ENCODE results near the gene MYMX.
A peak's percentile ranks its signal among the peaks of the same experiment; 100 is the strongest.

MYMX gene

GRCh38 chr6:44177691-44178423, 38.9 kb upstream of the MYMX start:
- peaks cover 5% of the 10 kb centered on the region for H3K9me3 ChIP-seq (ENCODE audit: insufficient read depth, low read depth, low read length)
- peak overlapping the region; percentile 61 for H2AK5ac ChIP-seq (ENCODE audit: low read length)
- peak overlapping the region; percentile 95 for H3K27ac ChIP-seq (ENCODE audit: low read depth, low read length)
- peaks cover 20 to 30% of the 10 kb centered on the region in 2 experiments for H3K4me1 ChIP-seq (ENCODE audit: control insufficient read depth in 1 of 2, insufficient read depth in 2 of 2, low read length in 2 of 2)
- peak overlapping the region; percentile 40 for H4K8ac ChIP-seq (ENCODE audit: low read depth, low read length)
- peaks cover 31% of the 10 kb centered on the region for H3K79me1 ChIP-seq (ENCODE audit: low read length)
- peak overlapping the region; percentile 60 for H4K91ac ChIP-seq (ENCODE audit: low read depth, low read length)
- no peak overlapping the region for H3K4ac ChIP-seq (ENCODE audit: low read depth, low read length)
- peak overlapping the region; percentile 65 for H3K14ac ChIP-seq (ENCODE audit: low read length)
- no CpG with 5 or more reads among the region's 13 CpGs for WGBS (ENCODE audit: extremely low coverage, insufficient coverage, insufficient read length)
- peak overlapping the region; percentile 87 for H2BK5ac ChIP-seq (ENCODE audit: low read depth, low read length, poor library complexity)
- no peak overlapping the region for H3K23ac ChIP-seq (ENCODE audit: low read length)
- peak overlapping the region; percentile 24 for H2BK120ac ChIP-seq (ENCODE audit: insufficient read depth, low read length, poor library complexity)
- no peak overlapping the region for H3K9ac ChIP-seq (ENCODE audit: low read length)
- H4K12ac ChIP-seq (ENCODE audit: low read depth, low read length): no peak overlapping the region
- H3K4me2 ChIP-seq (ENCODE audit: low read length): no peak overlapping the region
- no peaks in the 10 kb centered on the region for H3K27me3 ChIP-seq (ENCODE audit: insufficient read depth, low read length)
- H3K79me2 ChIP-seq (ENCODE audit: control insufficient read depth, insufficient read depth, low read length, poor library complexity): no peaks in the 10 kb centered on the region
- peak overlapping the region; percentile 55 for H2BK12ac ChIP-seq (ENCODE audit: low read length)
- no peaks in the 10 kb centered on the region for H3K36me3 ChIP-seq (ENCODE audit: control insufficient read depth in 1 of 2, insufficient read depth in 2 of 2, low read length in 2 of 2)
- H3K18ac ChIP-seq (ENCODE audit: low read length): peak overlapping the region; percentile 35
- no peak overlapping the region for H3K4me3 ChIP-seq (ENCODE audit: low read depth, low read length)
- H2AFZ ChIP-seq (ENCODE audit: insufficient read depth, low read length, poor library complexity): peak overlapping the region; percentile 28
- DNase-seq: peak; percentile 99 to 100

- Histone ChIP-seq H3K27me3 (ENCODE audit: insufficient read depth, low read length) (no peaks in the 10 kb centered on the region), H2AFZ (ENCODE audit: insufficient read depth, low read length, poor library complexity) (no peak overlapping the region), H3K79me1 (ENCODE audit: low read length) (peaks cover 31% of the 10 kb centered on the region), H3K4ac (ENCODE audit: low read depth, low read length) (no peak overlapping the region), H3K18ac (ENCODE audit: low read length) (no peak overlapping the region), H2AK5ac (ENCODE audit: low read length) (no peak overlapping the region), H3K4me2 (ENCODE audit: low read length) (no peak overlapping the region), H3K14ac (ENCODE audit: low read length) (peak overlapping the region; percentile 47), H4K12ac (ENCODE audit: low read depth, low read length) (no peak overlapping the region), H3K23ac (ENCODE audit: low read length) (no peak overlapping the region), H3K36me3 (ENCODE audit: control insufficient read depth in 1 of 2, insufficient read depth in 2 of 2, low read length in 2 of 2) (no peaks in the 10 kb centered on the region), H2BK5ac (ENCODE audit: low read depth, low read length, poor library complexity) (peak overlapping the region; percentile 37), H3K4me1 (ENCODE audit: control insufficient read depth in 1 of 2, insufficient read depth in 2 of 2, low read length in 2 of 2) (peaks cover 24 to 36% of the 10 kb centered on the region in 2 experiments), H2BK120ac (ENCODE audit: insufficient read depth, low read length, poor library complexity) (peak overlapping the region; percentile 67), H3K9me3 (ENCODE audit: insufficient read depth, low read depth, low read length) (peaks cover 5% of the 10 kb centered on the region), H4K8ac (ENCODE audit: low read depth, low read length) (peak overlapping the region; percentile 54), H3K79me2 (ENCODE audit: control insufficient read depth, insufficient read depth, low read length, poor library complexity) (no peaks in the 10 kb centered on the region), H3K9ac (ENCODE audit: low read length) (no peak overlapping the region), H3K4me3 (ENCODE audit: low read depth, low read length) (no peak overlapping the region), H2BK12ac (ENCODE audit: low read length) (peak overlapping the region; percentile 55), H3K27ac (ENCODE audit: low read depth, low read length) (peak overlapping the region; percentile 81), H4K91ac (ENCODE audit: low read depth, low read length) (peak overlapping the region; percentile 63)
- WGBS (ENCODE audit: extremely low coverage, insufficient coverage, insufficient read length): no CpG with 5 or more reads among the region's 9 CpGs
- DNase-seq: no peak
Measured at GRCh38 chr6:44178424-44179071, 38.2 kb upstream of the MYMX start.

GRCh38 chr6:44179072-44179536, 37.6 kb upstream of the MYMX start:
- peak overlapping the region; percentile 61 for H2BK12ac ChIP-seq (ENCODE audit: low read length)
- H2AK5ac ChIP-seq (ENCODE audit: low read length): peak overlapping the region; percentile 11
- H3K4ac ChIP-seq (ENCODE audit: low read depth, low read length): no peak overlapping the region
- H3K79me2 ChIP-seq (ENCODE audit: control insufficient read depth, insufficient read depth, low read length, poor library complexity): no peaks in the 10 kb centered on the region
- no peak overlapping the region for H4K12ac ChIP-seq (ENCODE audit: low read depth, low read length)
- H3K79me1 ChIP-seq (ENCODE audit: low read length): peaks cover 34% of the 10 kb centered on the region
- H3K9me3 ChIP-seq (ENCODE audit: insufficient read depth, low read depth, low read length): peaks cover 5% of the 10 kb centered on the region
- peaks cover 27 to 39% of the 10 kb centered on the region in 2 experiments for H3K4me1 ChIP-seq (ENCODE audit: control insufficient read depth in 1 of 2, insufficient read depth in 2 of 2, low read length in 2 of 2)
- no peak overlapping the region for H3K4me2 ChIP-seq (ENCODE audit: low read length)
- peak overlapping the region; percentile 5 for H3K14ac ChIP-seq (ENCODE audit: low read length)
- peak overlapping the region; percentile 81 for H3K27ac ChIP-seq (ENCODE audit: low read depth, low read length)
- H2BK120ac ChIP-seq (ENCODE audit: insufficient read depth, low read length, poor library complexity): peak overlapping the region; percentile 67
- H3K27me3 ChIP-seq (ENCODE audit: insufficient read depth, low read length): no peaks in the 10 kb centered on the region
- H3K9ac ChIP-seq (ENCODE audit: low read length): no peak overlapping the region
- H3K23ac ChIP-seq (ENCODE audit: low read length): no peak overlapping the region
- WGBS (ENCODE audit: extremely low coverage, insufficient coverage, insufficient read length): no CpG with 5 or more reads among the region's 4 CpGs
- no peak overlapping the region for H2AFZ ChIP-seq (ENCODE audit: insufficient read depth, low read length, poor library complexity)
- H3K4me3 ChIP-seq (ENCODE audit: low read depth, low read length): no peak overlapping the region
- DNase-seq: peak; percentile 54 to 77
- H3K36me3 ChIP-seq (ENCODE audit: control insufficient read depth in 1 of 2, insufficient read depth in 2 of 2, low read length in 2 of 2): no peaks in the 10 kb centered on the region
- peak overlapping the region; percentile 37 for H2BK5ac ChIP-seq (ENCODE audit: low read depth, low read length, poor library complexity)
- H4K91ac ChIP-seq (ENCODE audit: low read depth, low read length): peak overlapping the region; percentile 65
- H4K8ac ChIP-seq (ENCODE audit: low read depth, low read length): no peak overlapping the region
- no peak overlapping the region for H3K18ac ChIP-seq (ENCODE audit: low read length)

GRCh38 chr6:44179648-44180047, 37.1 kb upstream of the MYMX start:
- peak overlapping the region; percentile 5 for H3K14ac ChIP-seq (ENCODE audit: low read length)
- H3K23ac ChIP-seq (ENCODE audit: low read length): no peak overlapping the region
- H3K4ac ChIP-seq (ENCODE audit: low read depth, low read length): no peak overlapping the region
- no peak overlapping the region for H4K8ac ChIP-seq (ENCODE audit: low read depth, low read length)
- H3K9ac ChIP-seq (ENCODE audit: low read length): no peak overlapping the region
- DNase-seq: no peak
- H3K27ac ChIP-seq (ENCODE audit: low read depth, low read length): peak overlapping the region; percentile 7
- H2BK5ac ChIP-seq (ENCODE audit: low read depth, low read length, poor library complexity): peak overlapping the region; percentile 45
- peak overlapping the region; percentile 61 for H2BK12ac ChIP-seq (ENCODE audit: low read length)
- H4K12ac ChIP-seq (ENCODE audit: low read depth, low read length): no peak overlapping the region
- no CpG with 5 or more reads among the region's 7 CpGs for WGBS (ENCODE audit: extremely low coverage, insufficient coverage, insufficient read length)
- no peaks in the 10 kb centered on the region for H3K27me3 ChIP-seq (ENCODE audit: insufficient read depth, low read length)
- no peak overlapping the region for H3K4me3 ChIP-seq (ENCODE audit: low read depth, low read length)
- no peaks in the 10 kb centered on the region for H3K36me3 ChIP-seq (ENCODE audit: control insufficient read depth in 1 of 2, insufficient read depth in 2 of 2, low read length in 2 of 2)
- peak overlapping the region; percentile 65 for H4K91ac ChIP-seq (ENCODE audit: low read depth, low read length)
- peaks cover 34% of the 10 kb centered on the region for H3K79me1 ChIP-seq (ENCODE audit: low read length)
- H3K9me3 ChIP-seq (ENCODE audit: insufficient read depth, low read depth, low read length): peaks cover 5% of the 10 kb centered on the region
- no peak overlapping the region for H2AFZ ChIP-seq (ENCODE audit: insufficient read depth, low read length, poor library complexity)
- H3K18ac ChIP-seq (ENCODE audit: low read length): peak overlapping the region; percentile 12
- peak overlapping the region; percentile 45 for H2AK5ac ChIP-seq (ENCODE audit: low read length)
- H2BK120ac ChIP-seq (ENCODE audit: insufficient read depth, low read length, poor library complexity): peak overlapping the region; percentile 21
- no peaks in the 10 kb centered on the region for H3K79me2 ChIP-seq (ENCODE audit: control insufficient read depth, insufficient read depth, low read length, poor library complexity)
- H3K4me1 ChIP-seq (ENCODE audit: control insufficient read depth in 1 of 2, insufficient read depth in 2 of 2, low read length in 2 of 2): peaks cover 27 to 39% of the 10 kb centered on the region in 2 experiments
- no peak overlapping the region for H3K4me2 ChIP-seq (ENCODE audit: low read length)
